COLO668 (cell line): ENCODE data around the gene CDK5RAP2.

Experiments used
- DNase-seq: peaks from one replicate; lab custom pipeline; 2025; ENCODE audit not compliant: unreplicated experiment; lab: John Stamatoyannopoulos, UW

The CDK5RAP2 gene

GRCh38 chr9:120439926-120440325 lies 140.0 kb downstream of the CDK5RAP2 start:
- no peak for DNase-seq

- DNase-seq: peak; percentile 21
Measured at GRCh38 chr9:120438836-120439546, 141.0 kb downstream of the CDK5RAP2 start.

- no peak for DNase-seq
Measured at GRCh38 chr9:120438111-120438510, 141.9 kb downstream of the CDK5RAP2 start.

- no peak for DNase-seq
Measured at GRCh38 chr9:120436983-120437475, 142.9 kb downstream of the CDK5RAP2 start.

GRCh38 chr9:120436446-120436845 lies 143.5 kb downstream of the CDK5RAP2 start:
- DNase-seq: no peak

- no peak for DNase-seq
Measured at GRCh38 chr9:120435091-120435490, 144.9 kb downstream of the CDK5RAP2 start.

GRCh38 chr9:120434532-120434931 lies 145.4 kb downstream of the CDK5RAP2 start:
- no peak for DNase-seq

- DNase-seq: no peak
Measured at GRCh38 chr9:120433701-120434100, 146.3 kb downstream of the CDK5RAP2 start.

GRCh38 chr9:120432600-120432999 lies 147.4 kb downstream of the CDK5RAP2 start:
- no peak for DNase-seq

- no peak for DNase-seq
Measured at GRCh38 chr9:120431268-120431667, 148.7 kb downstream of the CDK5RAP2 start.

GRCh38 chr9:120424248-120424647 lies 155.7 kb downstream of the CDK5RAP2 start:
- DNase-seq: no peak

- DNase-seq: no peak
Measured at GRCh38 chr9:120423812-120424211, 156.2 kb downstream of the CDK5RAP2 start.

GRCh38 chr9:120421977-120422376 lies 158.0 kb downstream of the CDK5RAP2 start:
- DNase-seq: no peak

GRCh38 chr9:120418315-120418714 lies 161.7 kb downstream of the CDK5RAP2 start:
- DNase-seq: no peak

GRCh38 chr9:120416781-120417427 lies 163.1 kb downstream of the CDK5RAP2 start:
- no peak for DNase-seq

GRCh38 chr9:120413121-120414048 lies 166.6 kb downstream of the CDK5RAP2 start:
- peak; percentile 58 for DNase-seq

GRCh38 chr9:120412425-120412951 lies 167.5 kb downstream of the CDK5RAP2 start:
- DNase-seq: no peak

GRCh38 chr9:120411862-120412424 lies 168.0 kb downstream of the CDK5RAP2 start:
- no peak for DNase-seq

- DNase-seq: no peak
Measured at GRCh38 chr9:120410925-120411501, 169.0 kb downstream of the CDK5RAP2 start.

GRCh38 chr9:120408680-120409258 lies 171.2 kb downstream of the CDK5RAP2 start:
- DNase-seq: no peak
